Ovary (tissue), 9 donors: ENCODE data around the gene SLC1A2. TPM values are rescaled to one million over a fixed set of nuclear protein-coding genes. Genes with fewer than 3 reads are reported as not detected.

ENCODE experiments used
- DNase-seq, 5 donors: peaks; one replicate each; pipeline ENCODE4 v3.0.0-alpha.2; 2019 to 2020
- H3K27ac ChIP-seq, 2 donors: fragments of 200-600 bp; one replicate each; pipeline versions ENCODE4 v1.5.1 to v1.8.0; 2019 to 2022
- H3K27me3 ChIP-seq: fragments of 200-600 bp; one replicate; pipeline ENCODE4 v1.8.0; 2022
- H3K36me3 ChIP-seq: fragments of 200-600 bp; sonication (generic); one replicate; pipeline ENCODE4 v1.5.1; 2019
- H3K4me1 ChIP-seq: one replicate; pipeline ENCODE4 v1.8.1; 2013; ENCODE audit warnings: mild to moderate bottlenecking, moderate library complexity; ENCODE audit not compliant: insufficient read depth
- H3K4me3 ChIP-seq: fragments of 200-600 bp; sonication (generic); one replicate; pipeline ENCODE4 v1.5.1; 2017
- H3K9me3 ChIP-seq, 2 donors: fragments of 200-600 bp in 1 of 2; sonication (generic) in 1 of 2; one replicate each; pipeline versions ENCODE4 v1.5.1 to v1.8.1; 2013 to 2019; ENCODE audit warnings: mild to moderate bottlenecking in 1 of 2, moderate library complexity in 1 of 2
- EP300 ChIP-seq: sonication (generic); formaldehyde crosslinking; IDR thresholded peaks from one replicate; pipeline ENCODE4 v1.6.1; 2017; ENCODE audit warnings: antibody characterized with exemption
- POLR2A ChIP-seq: fragments of 450-650 bp; IDR thresholded peaks from one replicate; pipeline ENCODE4 v1.6.1; 2017; ENCODE audit warnings: antibody characterized with exemption, mild to moderate bottlenecking, moderate library complexity
- WGBS, 3 donors: extraction: QIAGEN DNeasy Blood & Tissue Kit in 1 of 3; methylation state at CpG; one replicate each; pipeline versions ENCODE4 v1.1.5 to v1.1.7; 2013 to 2017; 5-methylcytosine and 5-hydroxymethylcytosine counted together
- intact Hi-C, 4 donors: fragments of 100-400 bp; cut with DNase I; formaldehyde crosslinking; loops; one replicate each; pipeline versions ENCODE4 v1.11.0 to v1.15.1; 2022 to 2023
- polyA plus RNA-seq, 2 donors: library from polyadenylated mRNA; stranded (reverse); fragments of 200-250 nt in 1 of 2; fragments of 350-450 nt in 1 of 2; fragmentation: Illumina TruSeq in 1 of 2; extraction: RNeasy Lipid Tissue Mini Kit (QIAGEN cat#74804) in 1 of 2; gene quantifications; one replicate each; pipeline ENCODE4 v1.2.3, GENCODE V29; 2013 to 2014
- total RNA-seq, 7 donors: library from RNA; depleted of rRNA in 2 of 7; stranded (reverse); fragments of >200 nt in 2 of 7; fragmentation: NEBNext Ultra II Directional in 3 of 7; extraction: Animal tissue kit (Norgen Biotek cat#: 25700) in 3 of 7; gene quantifications; one replicate each; pipeline versions ENCODE4 v1.1.0 to v1.2.4, GENCODE V29; 2016 to 2023
- TF ChIP-seq, protein P1 (sequence below), 3 donors: fragments of 450-650 bp in 2 of 3; fragments of 200-600 bp in 1 of 3; IDR thresholded peaks; one replicate each; pipeline versions ENCODE4 v1.5.1 to v1.8.0; 2016 to 2022; ENCODE audit warnings: antibody characterized with exemption in 3 of 3, mild to moderate bottlenecking in 1 of 3
- donor health status: DM: no; HTN: no; CAD: no; lungs with moderate emphysema.
- donor health status: DM: no; HTN: no; CAD: no.
- donor health status: Bipolar disorder and iron deficiency.
- donor health status: DM: yes; HTN: yes; CAD: no.
- donor health status: DM: no; HTN: no; CAD: no.
- donor health status: DM: yes; HTN: yes; CAD: no.

The SLC1A2 gene
- total and polyA plus RNA-seq, 9 donors: 0.02 to 0.80 (median 0.15) TPM

DNA sequence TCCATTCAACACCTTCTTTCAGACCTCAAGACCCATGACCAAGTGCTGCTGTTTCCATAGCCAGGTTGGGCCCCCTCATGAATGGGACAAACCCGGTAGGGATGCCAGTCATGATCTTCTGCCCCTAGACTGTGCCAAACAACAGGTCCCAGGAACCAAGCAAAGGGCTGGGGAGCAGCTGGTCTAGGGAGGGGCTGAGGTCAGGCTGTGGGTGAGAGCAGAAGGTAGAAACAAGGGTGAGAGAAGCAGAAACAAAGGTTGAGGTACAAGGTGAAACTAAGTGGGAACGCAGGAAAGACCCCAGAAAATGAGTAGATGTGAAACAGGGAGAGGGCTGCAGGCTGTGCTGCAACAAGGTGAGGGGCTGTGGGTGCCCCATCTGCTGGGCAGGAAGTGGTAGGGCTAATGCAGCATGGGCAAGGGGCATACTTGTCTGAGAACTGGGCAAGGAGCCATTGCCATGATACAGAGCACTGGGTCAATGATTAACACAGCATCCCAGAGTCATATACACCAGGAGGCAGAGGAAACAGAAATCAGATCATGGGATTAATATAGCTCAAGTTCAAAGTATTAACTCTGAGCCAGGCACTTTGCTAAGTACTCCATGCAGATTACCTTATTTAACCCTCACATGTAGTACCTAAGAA, 45.9 kb downstream of the SLC1A2 start:
- intact Hi-C loops: no loop called here
- Histone ChIP-seq H3K4me3 (no peak overlapping the region), H3K27ac (no peak overlapping the region), H3K4me1 (no peaks in the 10 kb centered on the region), H3K27me3 (no peaks in the 10 kb centered on the region), H3K36me3 (no peaks in the 10 kb centered on the region), H3K9me3 (no peaks in the 10 kb centered on the region)
- no peak for TF ChIP-seq EP300
- no peak for TF ChIP-seq POLR2A
- TF ChIP-seq, protein P1, sequence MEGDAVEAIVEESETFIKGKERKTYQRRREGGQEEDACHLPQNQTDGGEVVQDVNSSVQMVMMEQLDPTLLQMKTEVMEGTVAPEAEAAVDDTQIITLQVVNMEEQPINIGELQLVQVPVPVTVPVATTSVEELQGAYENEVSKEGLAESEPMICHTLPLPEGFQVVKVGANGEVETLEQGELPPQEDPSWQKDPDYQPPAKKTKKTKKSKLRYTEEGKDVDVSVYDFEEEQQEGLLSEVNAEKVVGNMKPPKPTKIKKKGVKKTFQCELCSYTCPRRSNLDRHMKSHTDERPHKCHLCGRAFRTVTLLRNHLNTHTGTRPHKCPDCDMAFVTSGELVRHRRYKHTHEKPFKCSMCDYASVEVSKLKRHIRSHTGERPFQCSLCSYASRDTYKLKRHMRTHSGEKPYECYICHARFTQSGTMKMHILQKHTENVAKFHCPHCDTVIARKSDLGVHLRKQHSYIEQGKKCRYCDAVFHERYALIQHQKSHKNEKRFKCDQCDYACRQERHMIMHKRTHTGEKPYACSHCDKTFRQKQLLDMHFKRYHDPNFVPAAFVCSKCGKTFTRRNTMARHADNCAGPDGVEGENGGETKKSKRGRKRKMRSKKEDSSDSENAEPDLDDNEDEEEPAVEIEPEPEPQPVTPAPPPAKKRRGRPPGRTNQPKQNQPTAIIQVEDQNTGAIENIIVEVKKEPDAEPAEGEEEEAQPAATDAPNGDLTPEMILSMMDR (IDR thresholded peaks at IDR 0.05): no peak
- 87 to 98% (median 89%) methylated on average over 2 of the region's 2 CpGs for WGBS, 3 donors
- DNase-seq: no peak

DNA sequence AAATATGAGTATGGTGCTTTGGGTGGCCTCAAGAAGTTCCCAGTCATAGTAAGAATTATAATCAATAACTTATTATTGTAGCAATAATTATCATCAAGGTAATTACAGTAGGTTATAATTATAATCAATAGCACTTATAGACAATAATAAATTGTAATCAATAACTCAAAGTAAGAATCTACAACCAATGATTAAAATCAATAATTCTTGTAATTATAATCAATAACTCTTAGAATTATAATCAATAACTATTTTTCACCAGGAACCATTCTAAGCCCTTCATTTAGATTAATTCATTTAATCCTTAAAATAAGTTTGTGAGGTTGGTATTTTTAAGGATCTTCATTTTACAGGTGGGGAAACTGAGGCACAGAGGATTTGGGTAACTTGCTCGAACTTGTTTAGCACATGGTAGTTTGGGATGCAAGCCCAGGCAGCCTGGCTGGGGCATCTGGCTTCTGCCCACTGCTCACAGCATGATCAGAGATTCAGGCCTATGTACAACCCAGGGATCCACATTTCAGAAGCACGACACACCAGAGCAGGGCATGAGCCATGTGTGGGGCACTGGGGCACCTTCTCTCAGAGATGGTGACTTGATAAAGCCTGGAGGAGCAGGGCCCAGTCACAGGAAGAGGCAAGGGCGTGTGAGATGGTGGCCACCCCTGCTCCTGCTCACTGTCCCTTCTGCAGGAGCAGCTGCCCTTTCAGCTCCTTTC, 46.6 kb downstream of the SLC1A2 start:
- no peaks in the 10 kb centered on the region for H3K27me3 ChIP-seq
- 84 to 95% (median 90%) methylated on average over 3 of the region's 3 CpGs for WGBS, 3 donors
- no peaks in the 10 kb centered on the region for H3K4me1 ChIP-seq
- H3K9me3 ChIP-seq: no peaks in the 10 kb centered on the region
- TF ChIP-seq EP300 (no peak), POLR2A (no peak)
- TF ChIP-seq, protein P1 (IDR thresholded peaks at IDR 0.05): no peak
- no peak overlapping the region for H3K27ac ChIP-seq
- intact Hi-C loops: no loop called here
- no peak overlapping the region for H3K4me3 ChIP-seq
- H3K36me3 ChIP-seq: no peaks in the 10 kb centered on the region
- no peak for DNase-seq

DNA sequence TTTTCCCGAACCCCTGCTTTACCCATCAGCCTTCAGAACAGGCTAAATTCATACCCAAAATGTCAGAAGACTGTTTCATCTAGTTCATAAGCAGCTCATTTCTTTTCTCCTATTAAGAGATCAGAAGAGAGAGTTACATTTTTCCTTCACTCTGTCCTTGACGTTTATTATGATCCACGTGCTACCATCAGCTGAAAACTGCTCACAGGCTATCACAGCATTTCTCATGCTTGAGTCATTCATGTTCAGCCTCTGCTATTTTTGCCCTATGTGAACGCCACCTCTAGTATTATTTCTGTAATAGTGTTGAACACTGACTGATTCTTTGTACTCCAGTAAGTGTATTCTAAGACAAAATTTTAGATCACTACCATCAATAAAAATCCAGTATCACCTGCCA, 51.9 kb downstream of the SLC1A2 start:
- Histone ChIP-seq H3K36me3 (no peaks in the 10 kb centered on the region), H3K9me3 (no peaks in the 10 kb centered on the region), H3K4me1 (peaks cover 1% of the 10 kb centered on the region), H3K27me3 (no peaks in the 10 kb centered on the region), H3K27ac (no peak overlapping the region), H3K4me3 (no peak overlapping the region)
- intact Hi-C loops: no loop called here
- WGBS, 3 donors: 21 to 35% (median 21%) methylated on average over 4 of the region's 4 CpGs
- no peak for DNase-seq
- no peak for TF ChIP-seq EP300
- TF ChIP-seq, protein P1 (IDR thresholded peaks at IDR 0.05): no peak
- TF ChIP-seq POLR2A: no peak

DNA sequence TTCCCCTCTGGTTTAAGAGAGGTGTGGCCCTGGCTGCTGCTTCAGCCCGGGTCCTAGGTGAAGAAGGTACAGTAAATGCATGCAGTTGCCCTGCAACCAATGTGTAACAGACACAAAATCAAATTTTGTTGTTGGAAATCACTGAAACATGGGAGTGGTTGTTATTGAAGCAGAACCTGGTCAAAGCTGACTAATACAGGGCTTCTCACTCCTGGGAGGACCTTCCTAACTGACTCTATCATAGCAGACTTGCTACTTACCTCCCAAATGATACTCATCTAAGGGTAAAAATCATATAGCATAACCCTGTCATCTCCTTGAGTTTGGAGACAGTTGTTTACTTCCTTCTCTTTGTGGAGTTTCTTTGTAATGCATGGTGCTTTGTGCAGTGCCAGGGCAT, 52.6 kb downstream of the SLC1A2 start:
- 82 to 85% (median 85%) methylated on average over 1 of the region's 1 CpG for WGBS, 3 donors
- Histone ChIP-seq H3K4me1 (peaks cover 1% of the 10 kb centered on the region), H3K4me3 (no peak overlapping the region)

More for the DNA sequence above, 52.6 kb downstream of the SLC1A2 start:
- Histone ChIP-seq H3K27ac (no peak overlapping the region), H3K36me3 (no peaks in the 10 kb centered on the region), H3K9me3 (no peaks in the 10 kb centered on the region), H3K27me3 (no peaks in the 10 kb centered on the region)
- intact Hi-C loops: no loop called here
- no peak for TF ChIP-seq POLR2A
- no peak for TF ChIP-seq EP300
- TF ChIP-seq, protein P1 (IDR thresholded peaks at IDR 0.05): no peak
- DNase-seq: no peak
